Measurements from ENCODE around the gene SELPLG. TPM values are rescaled to one million over a fixed set of nuclear protein-coding genes. Genes with fewer than 3 reads are reported as not detected.
A peak's percentile ranks its signal among the peaks of the same experiment; 100 is the strongest.
"Not testable (repeated sequence)": the region's sequence is repeated elsewhere in the genome, so short reads cannot be mapped to it uniquely, and the experiment has no call there.

Gene SELPLG
- total RNA-seq, 1 donor from 2014 or later = 4.1 TPM

- no peak for ATAC-seq
- intact Hi-C loops (cut with micrococcal nuclease) = no loop called here
- DNase-seq = no peak
Observed at GRCh38 chr12:108642269-108642870, 8.7 kb upstream of the SELPLG start.

- ATAC-seq (peak; percentile 13), DNase-seq (no peak)
- intact Hi-C loops (cut with micrococcal nuclease) = no loop called here
Observed at GRCh38 chr12:108641446-108642268, 8.0 kb upstream of the SELPLG start.

GRCh38 chr12:108640802-108641445, 7.2 kb upstream of the SELPLG start:
- intact Hi-C loops (cut with micrococcal nuclease) = no loop called here
- ATAC-seq = peak; percentile 12
- peak; percentile 67 for DNase-seq

- intact Hi-C loops (cut with micrococcal nuclease) = no loop called here
Observed at GRCh38 chr12:108638997-108639822, 5.5 kb upstream of the SELPLG start.

GRCh38 chr12:108638141-108638827, 4.6 kb upstream of the SELPLG start:
- intact Hi-C loops (cut with micrococcal nuclease) = no loop called here
- ATAC-seq = peak; percentile 20
- peak; percentile 61 for DNase-seq

More at GRCh38 chr12:108638997-108639822, 5.5 kb upstream of the SELPLG start:
- DNase-seq (no peak), ATAC-seq (no peak)

GRCh38 chr12:108637222-108637971, 3.7 kb upstream of the SELPLG start:
- intact Hi-C loops (cut with micrococcal nuclease) = no loop called here
- no peak for DNase-seq
- ATAC-seq = no peak

GRCh38 chr12:108635997-108636808, 2.5 kb upstream of the SELPLG start:
- no peak for ATAC-seq
- intact Hi-C loops (cut with micrococcal nuclease) = no loop called here
- no peak for DNase-seq

GRCh38 chr12:108635201-108635996, 1.7 kb upstream of the SELPLG start:
- DNase-seq (no peak), ATAC-seq (no peak)
- intact Hi-C loops (cut with micrococcal nuclease) = no loop called here

- no peak for DNase-seq
- intact Hi-C loops (cut with micrococcal nuclease) = no loop called here
- ATAC-seq = peak; percentile 17
Observed at GRCh38 chr12:108634341-108634751, 652 bp upstream of the SELPLG start.

GRCh38 chr12:108633081-108633533, 587 bp downstream of the SELPLG start:
- intact Hi-C loops (cut with micrococcal nuclease) = no loop called here
- DNase-seq = no peak
- no peak for ATAC-seq

- ATAC-seq; intact Hi-C loops (cut with micrococcal nuclease); DNase-seq: not testable (repeated sequence)
Observed at GRCh38 chr12:108631261-108631660, 2.4 kb downstream of the SELPLG start.

- no peak for DNase-seq
- intact Hi-C loops (cut with micrococcal nuclease) = no loop called here
- no peak for ATAC-seq
Observed at GRCh38 chr12:108630481-108631207, 3.0 kb downstream of the SELPLG start.

- ATAC-seq = peak; percentile 44
- no peak for DNase-seq
- intact Hi-C loops (cut with micrococcal nuclease) = no loop called here
Observed at GRCh38 chr12:108629824-108630476, 3.7 kb downstream of the SELPLG start.

GRCh38 chr12:108629151-108629550, 4.5 kb downstream of the SELPLG start:
- ATAC-seq (no peak), DNase-seq (no peak)
- intact Hi-C loops (cut with micrococcal nuclease) = no loop called here
